Spinal cord (tissue), 10 donors: Measurements from ENCODE around the gene NFATC2IP. TPM values are rescaled to one million over a fixed set of nuclear protein-coding genes. Genes with fewer than 3 reads are reported as not detected.

Source experiments
- DNase-seq, 6 donors: peaks; one replicate each; pipeline versions ENCODE4 v3.0.0 to v3.0.0-alpha.2; 2013 to 2015; ENCODE audit warnings: low spot score in 6 of 6, low read depth in 4 of 6
- H3K27ac ChIP-seq: one replicate; pipeline ENCODE4 v1.5.1; 2013; ENCODE audit warnings: low read depth, low read length, control low read depth
- H3K27me3 ChIP-seq: one replicate; pipeline ENCODE4 v1.6.1; 2013; ENCODE audit warnings: low read length; ENCODE audit not compliant: control insufficient read depth, insufficient read depth
- H3K36me3 ChIP-seq: one replicate; pipeline ENCODE4 v1.6.1; 2013; ENCODE audit warnings: low read length; ENCODE audit not compliant: control insufficient read depth, insufficient read depth
- H3K4me1 ChIP-seq: one replicate; pipeline ENCODE4 v1.6.1; 2013; ENCODE audit warnings: low read length; ENCODE audit not compliant: control insufficient read depth, insufficient read depth
- H3K4me3 ChIP-seq: one replicate; pipeline ENCODE4 v1.5.1; 2013; ENCODE audit warnings: low read depth, low read length, control low read depth
- H3K9me3 ChIP-seq: one replicate; pipeline ENCODE4 v1.6.1; 2013; ENCODE audit warnings: low read length; ENCODE audit not compliant: control insufficient read depth, insufficient read depth
- WGBS: methylation state at CpG from one replicate; pipeline ENCODE4 v1.1.5; 2013; ENCODE audit warnings: missing lambda C conversion rate; ENCODE audit not compliant: insufficient coverage; 5-methylcytosine and 5-hydroxymethylcytosine counted together
- polyA plus RNA-seq, 2 donors: library from polyadenylated mRNA; unstranded; fragments of 120-200 nt; gene quantifications; one replicate each; pipeline ENCODE4 v1.2.1, GENCODE V29; 2013; ENCODE audit not compliant: insufficient read length in 2 of 2
- total RNA-seq, 2 donors: library from RNA; depleted of rRNA in 1 of 2; stranded (reverse); fragments of 120-200 nt in 1 of 2; fragments of >200 nt in 1 of 2; gene quantifications; one replicate each; pipeline versions ENCODE4 v1.2.3 to v1.2.4, GENCODE V29; 2013 to 2014
- donor health status: healthy.

The NFATC2IP gene
- total and polyA plus RNA-seq, 4 donors = 26.3 to 70.8 (median 32.0) TPM

DNA sequence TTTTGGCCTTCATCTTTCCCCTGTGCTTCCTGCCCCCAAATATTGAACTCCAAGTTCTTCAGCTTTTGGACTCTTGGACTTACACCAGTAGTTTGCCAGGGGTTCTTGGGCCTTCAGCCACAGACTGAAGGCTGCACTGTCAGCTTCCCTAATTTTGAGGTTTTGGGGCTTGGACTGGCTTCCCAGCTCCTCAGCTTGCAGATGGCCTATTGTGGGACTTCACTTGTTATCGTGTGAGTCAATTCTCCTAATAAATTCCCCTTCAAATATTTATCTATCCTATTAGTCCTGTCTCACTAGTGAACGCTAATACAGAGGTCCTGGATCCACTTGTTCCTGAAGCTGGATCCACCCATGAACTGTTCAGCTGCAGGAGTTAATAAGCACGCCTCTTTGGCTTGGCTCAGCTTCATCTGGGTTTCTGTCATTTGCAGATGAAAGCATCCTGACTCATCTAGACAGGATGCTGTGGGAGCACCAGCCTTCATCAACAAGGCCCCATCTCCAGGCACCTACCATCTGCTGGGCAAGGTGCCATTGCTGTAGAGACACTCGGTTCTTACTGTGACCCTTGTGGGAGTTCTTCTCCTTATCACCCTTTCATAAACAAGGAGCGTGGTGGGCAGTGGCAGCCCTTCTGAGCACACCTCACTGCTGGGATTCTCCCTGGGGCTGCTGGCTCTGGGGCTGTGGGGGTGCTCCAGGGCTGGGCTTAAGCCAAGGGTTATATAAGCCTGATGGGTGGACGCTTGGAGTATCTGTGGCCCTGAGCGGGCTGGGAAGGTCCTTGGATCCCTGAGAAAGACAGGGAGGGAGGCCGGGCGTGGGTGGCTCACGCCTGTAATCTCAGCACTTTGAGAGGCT, 57.2 kb downstream of the NFATC2IP start:
- Histone ChIP-seq H3K4me3 (no peak overlapping the region), H3K27me3 (no peaks in the 10 kb centered on the region), H3K9me3 (no peaks in the 10 kb centered on the region), H3K27ac (no peak overlapping the region), H3K4me1 (no peaks in the 10 kb centered on the region), H3K36me3 (no peaks in the 10 kb centered on the region)
- no peak for DNase-seq
- 92% methylated on average over 6 of the region's 10 CpGs for WGBS

DNA sequence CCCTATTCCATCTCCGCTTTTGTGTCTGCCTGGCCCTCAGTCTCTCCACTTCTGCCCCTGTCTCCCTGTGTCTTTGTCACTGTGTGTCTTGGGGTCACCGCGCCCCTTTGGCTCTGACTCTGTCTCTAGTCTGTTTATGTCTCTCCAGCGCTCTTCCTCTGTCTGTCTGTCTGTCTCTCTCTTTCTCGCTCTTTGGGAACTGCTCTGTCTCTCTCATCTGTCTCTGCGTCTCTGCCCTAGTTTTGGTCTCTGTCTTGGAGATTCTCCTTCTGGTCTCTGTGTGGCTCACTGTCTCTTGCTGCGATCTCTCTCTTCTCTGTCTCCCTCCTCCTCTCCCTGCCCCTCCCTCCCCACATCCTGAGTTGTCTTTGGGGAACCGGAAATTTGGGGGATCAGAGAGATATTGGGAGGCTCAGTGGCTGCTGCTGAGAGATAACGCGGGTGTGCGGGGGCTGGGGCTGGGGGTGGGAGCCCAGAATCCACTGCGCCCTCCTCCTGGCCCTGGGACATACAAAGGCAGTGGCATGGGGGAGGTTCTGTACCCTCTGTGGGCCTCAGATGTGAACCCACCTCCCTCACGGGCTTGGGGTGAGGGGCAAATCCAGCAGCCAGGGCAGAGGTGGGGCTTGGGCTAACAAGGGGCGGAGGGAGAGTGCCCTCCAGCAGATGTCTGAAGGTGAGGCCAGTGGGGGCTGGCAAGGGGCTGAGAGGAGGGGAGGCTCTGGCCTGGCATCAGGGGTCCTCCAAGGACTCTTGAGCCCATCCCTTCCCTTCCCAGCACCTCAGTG, 58.5 kb downstream of the NFATC2IP start:
- Histone ChIP-seq H3K36me3 (no peaks in the 10 kb centered on the region), H3K4me3 (no peak overlapping the region), H3K9me3 (no peaks in the 10 kb centered on the region), H3K27me3 (no peaks in the 10 kb centered on the region), H3K27ac (no peak overlapping the region), H3K4me1 (no peaks in the 10 kb centered on the region)
- 78% methylated on average over 12 of the region's 14 CpGs for WGBS
- DNase-seq = no peak

DNA sequence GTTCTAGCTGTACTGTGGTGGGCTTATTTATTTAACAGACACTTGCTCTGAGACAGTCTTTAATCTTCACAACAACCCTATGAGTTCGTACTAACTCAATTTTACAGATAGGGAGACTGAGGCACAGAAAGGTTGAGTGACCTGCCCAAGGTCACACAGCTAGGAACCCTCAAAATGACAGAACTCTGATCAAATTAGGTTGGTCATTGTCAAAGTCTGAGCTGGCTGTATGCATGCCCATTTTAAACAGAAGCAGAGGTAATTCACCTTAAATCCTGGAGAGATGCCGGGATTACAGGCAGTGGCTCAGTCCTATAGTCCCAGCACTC, 59.1 kb downstream of the NFATC2IP start:
- Histone ChIP-seq H3K4me3 (no peak overlapping the region), H3K9me3 (no peaks in the 10 kb centered on the region), H3K36me3 (no peaks in the 10 kb centered on the region), H3K4me1 (no peaks in the 10 kb centered on the region), H3K27ac (no peak overlapping the region), H3K27me3 (no peaks in the 10 kb centered on the region)
- no peak for DNase-seq
- no CpG with 5 or more reads among the region's 2 CpGs for WGBS

DNA sequence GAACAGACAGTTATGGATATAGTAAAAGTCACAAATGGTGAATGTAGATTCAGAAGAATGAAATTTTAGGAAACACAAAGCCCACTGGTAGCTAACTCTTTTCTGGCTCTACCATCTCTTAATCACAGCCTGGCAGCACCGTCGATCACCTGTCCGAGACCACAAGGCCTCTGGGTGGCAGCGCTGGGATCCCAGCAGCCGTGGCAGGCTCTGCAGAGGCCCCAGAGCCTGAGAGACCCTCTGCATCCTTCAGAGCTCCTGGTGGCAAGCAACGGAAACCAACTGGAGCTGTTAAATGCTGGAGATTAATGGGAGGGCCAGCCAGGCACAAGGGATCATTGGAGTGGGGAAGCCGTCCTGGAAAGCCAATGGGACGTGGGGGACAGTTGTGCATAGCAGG, 60.4 kb downstream of the NFATC2IP start:
- no peak for DNase-seq
- H3K4me1 ChIP-seq = no peaks in the 10 kb centered on the region
- WGBS = 48% methylated on average over 8 of the region's 8 CpGs

DNA sequence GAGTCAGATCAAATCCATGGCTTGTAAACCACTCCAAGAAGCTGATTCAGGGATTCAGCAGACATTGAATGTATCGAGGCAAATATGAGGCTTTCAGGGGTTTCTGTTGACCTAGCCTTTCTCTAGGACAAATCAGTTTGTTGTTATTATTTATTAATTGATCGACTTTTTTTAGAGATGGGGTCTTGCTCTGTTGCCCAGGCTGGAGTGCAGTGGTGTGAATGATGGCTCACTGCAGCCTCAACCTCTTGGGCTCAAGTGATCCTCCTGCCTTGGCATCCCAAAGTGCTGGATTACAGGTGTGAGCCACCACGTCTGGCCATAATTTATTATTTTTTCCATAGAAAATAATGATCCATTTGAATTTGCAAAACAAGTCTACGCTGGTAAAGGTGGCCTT, 61.1 kb downstream of the NFATC2IP start:
- H3K9me3 ChIP-seq = no peaks in the 10 kb centered on the region
- no peaks in the 10 kb centered on the region for H3K27me3 ChIP-seq
- no peak for DNase-seq
- H3K36me3 ChIP-seq = no peaks in the 10 kb centered on the region
- no peak overlapping the region for H3K4me3 ChIP-seq
- 86% methylated on average over 2 of the region's 4 CpGs for WGBS
- H3K4me1 ChIP-seq = no peaks in the 10 kb centered on the region
- no peak overlapping the region for H3K27ac ChIP-seq

More for the DNA sequence above, 60.4 kb downstream of the NFATC2IP start:
- no peak overlapping the region for H3K4me3 ChIP-seq
- H3K27me3 ChIP-seq = no peaks in the 10 kb centered on the region
- no peaks in the 10 kb centered on the region for H3K36me3 ChIP-seq
- H3K27ac ChIP-seq = no peak overlapping the region
- no peaks in the 10 kb centered on the region for H3K9me3 ChIP-seq

DNA sequence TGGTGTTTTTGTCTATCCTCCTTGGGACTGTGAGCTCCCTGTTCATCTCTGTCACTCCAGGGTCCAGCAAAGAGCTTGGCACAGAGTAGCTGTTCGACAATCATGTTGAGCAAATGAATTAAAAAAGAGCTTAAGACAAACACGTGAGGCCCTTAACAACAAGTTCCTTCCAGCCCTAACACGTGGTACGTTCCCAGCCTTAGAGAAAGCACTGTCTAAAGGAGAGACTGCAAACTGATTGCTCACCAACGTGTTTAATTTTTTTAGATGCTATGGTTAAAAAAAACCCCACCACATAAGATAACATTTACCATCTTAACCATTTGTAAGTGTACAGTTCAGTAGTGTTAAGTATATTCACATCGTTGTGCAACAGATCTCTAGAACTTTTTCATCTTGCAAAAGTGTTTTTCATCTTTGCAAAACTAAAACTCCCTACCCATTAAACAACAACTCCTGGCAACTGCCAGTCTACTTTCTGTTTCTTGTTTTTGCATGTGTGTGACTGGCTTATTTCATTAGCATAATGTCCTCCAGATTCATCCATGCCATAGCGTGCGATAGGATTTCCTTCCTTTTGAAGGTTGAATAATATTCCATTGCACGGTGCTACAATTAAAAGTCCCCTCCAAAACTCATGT, 62.3 kb downstream of the NFATC2IP start:
- H3K4me3 ChIP-seq = no peak overlapping the region
- DNase-seq = no peak
- H3K4me1 ChIP-seq = no peaks in the 10 kb centered on the region
- 43% methylated on average over 1 of the region's 9 CpGs for WGBS
- no peak overlapping the region for H3K27ac ChIP-seq
- H3K27me3 ChIP-seq = no peaks in the 10 kb centered on the region
- no peaks in the 10 kb centered on the region for H3K9me3 ChIP-seq
- no peaks in the 10 kb centered on the region for H3K36me3 ChIP-seq

DNA sequence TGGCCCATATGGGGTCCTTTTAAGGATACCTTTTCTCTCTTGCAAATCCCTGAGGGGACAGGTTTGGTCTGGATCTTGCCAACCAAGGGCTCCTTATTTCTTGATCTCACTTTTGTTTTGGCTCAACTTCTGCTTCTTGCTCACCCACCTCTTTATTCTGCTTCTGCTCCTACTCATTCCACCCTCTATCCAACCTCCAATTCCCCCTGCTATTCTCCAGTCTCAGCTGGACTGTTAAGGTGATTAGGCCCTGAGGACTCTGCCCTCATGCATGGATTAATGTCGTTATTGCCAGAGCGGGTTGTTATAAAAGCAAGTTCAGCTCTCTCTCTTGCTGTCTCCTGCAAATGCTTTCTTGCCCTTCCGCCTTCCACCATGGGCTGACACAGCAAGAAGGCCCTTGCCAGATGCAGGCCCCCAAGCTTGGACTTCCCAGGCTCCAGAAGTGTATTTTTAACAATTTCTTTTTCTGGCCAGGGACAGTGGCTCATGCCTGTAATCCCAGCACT, 63.9 kb downstream of the NFATC2IP start:
- no peak for DNase-seq
- H3K27me3 ChIP-seq = no peaks in the 10 kb centered on the region
- H3K27ac ChIP-seq = no peak overlapping the region
- no peaks in the 10 kb centered on the region for H3K36me3 ChIP-seq
- H3K4me1 ChIP-seq = no peaks in the 10 kb centered on the region
- H3K9me3 ChIP-seq = no peaks in the 10 kb centered on the region
- no peak overlapping the region for H3K4me3 ChIP-seq
- WGBS = 81% methylated on average over 3 of the region's 3 CpGs

Other genes starting within 250 kb of the NFATC2IP start
- gene EIF3C, start 239.5 kb upstream of the NFATC2IP start, total RNA-seq = 100 to 1,000 TPM; 126 to 465 TPM
- 100 to 1,000 TPM; 318 to 475 TPM for gene EIF3C, start 239.5 kb upstream of the NFATC2IP start, polyA plus RNA-seq
- 1 to 10 TPM; 3.1 to 3.4 TPM for gene NPIPB9, start 199.2 kb upstream of the NFATC2IP start, total RNA-seq
- gene NPIPB9, start 199.2 kb upstream of the NFATC2IP start, polyA plus RNA-seq = 1 to 10 TPM; 2.5 to 4.2 TPM
- gene ATXN2L, start 127.9 kb upstream of the NFATC2IP start, total RNA-seq = 10 to 100 TPM; 40.1 to 45.7 TPM
- gene ATXN2L, start 127.9 kb upstream of the NFATC2IP start, polyA plus RNA-seq = 100 to 1,000 TPM; 133 to 159 TPM
- gene TUFM, start 104.6 kb upstream of the NFATC2IP start, total RNA-seq = 100 to 1,000 TPM in 1 of 2 donors, 10 to 100 TPM in 1; 56.9 to 120 TPM
- gene TUFM, start 104.6 kb upstream of the NFATC2IP start, polyA plus RNA-seq = 100 to 1,000 TPM; 242 to 243 TPM
- 10 to 100 TPM; 17.5 to 40.3 TPM for gene SH2B1, start 87.1 kb upstream of the NFATC2IP start, total RNA-seq
- gene SH2B1, start 87.1 kb upstream of the NFATC2IP start, polyA plus RNA-seq = 100 to 1,000 TPM; 101 to 113 TPM
- gene ATP2A1, start 72.4 kb upstream of the NFATC2IP start, total RNA-seq = under 1 TPM; 0.77 to 0.99 TPM
- 1 to 10 TPM; 2.6 to 6.1 TPM for gene ATP2A1, start 72.4 kb upstream of the NFATC2IP start, polyA plus RNA-seq
- gene RABEP2, start 25.7 kb upstream of the NFATC2IP start, total RNA-seq = 10 to 100 TPM; 11.2 to 19.6 TPM
- 10 to 100 TPM; 16.6 to 25.8 TPM for gene RABEP2, start 25.7 kb upstream of the NFATC2IP start, polyA plus RNA-seq
- gene CD19, start 19.0 kb upstream of the NFATC2IP start, total RNA-seq = 1 to 10 TPM in 1 of 2 donors, under 1 TPM in 1; 0.40 to 1.0 TPM
- 1 to 10 TPM; 1.1 to 1.3 TPM for gene CD19, start 19.0 kb upstream of the NFATC2IP start, polyA plus RNA-seq
- 10 to 100 TPM; 18.4 to 27.7 TPM for gene SPNS1, start 23.8 kb downstream of the NFATC2IP start, total RNA-seq
- 10 to 100 TPM; 54.9 to 66.9 TPM for gene SPNS1, start 23.8 kb downstream of the NFATC2IP start, polyA plus RNA-seq
- 1 to 10 TPM in 1 of 2 donors, under 1 TPM in 1; 0.40 to 2.1 TPM for gene LAT, start 34.1 kb downstream of the NFATC2IP start, total RNA-seq
- 10 to 100 TPM in 1 of 2 donors, 1 to 10 TPM in 1; 8.8 to 10.5 TPM for gene LAT, start 34.1 kb downstream of the NFATC2IP start, polyA plus RNA-seq